ENCODE data around the gene PLEKHA5. TPM values are rescaled to one million over a fixed set of nuclear protein-coding genes. Genes with fewer than 3 reads are reported as not detected.
A peak's percentile ranks its signal among the peaks of the same experiment; 100 is the strongest.

The PLEKHA5 gene
- total and polyA plus RNA-seq, 2 experiments from 2014 or later = 82.8 to 112 TPM

DNA sequence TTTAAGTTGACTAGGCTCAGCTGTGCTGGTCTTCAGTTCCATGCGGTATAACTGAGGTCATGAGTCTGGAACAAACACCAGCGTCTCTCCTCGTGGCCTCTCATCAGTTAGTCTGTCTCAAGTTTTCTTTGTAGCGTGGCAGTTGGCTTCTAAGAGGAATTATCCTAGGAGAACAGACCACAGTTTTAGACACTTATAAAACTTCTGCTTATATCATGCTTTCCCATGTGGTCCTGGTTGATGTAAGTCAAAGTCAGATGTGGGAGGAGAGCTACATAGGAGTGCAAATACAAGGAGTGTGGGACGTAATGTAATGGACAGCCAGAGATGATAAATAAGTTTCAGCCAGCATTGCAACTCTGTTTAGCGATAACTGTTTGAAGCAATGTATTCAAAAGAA, 14.8 kb downstream of the PLEKHA5 start:
- no peak overlapping the region for H3K27ac Mint-ChIP-seq
- DNase-seq (ENCODE audit: low spot score) = no peak
- Histone ChIP-seq H3K9me2 (ENCODE audit: insufficient read depth) (no peaks in the 10 kb centered on the region), H3F3A (replicated peaks; ENCODE audit: low read depth) (no peaks in the 10 kb centered on the region), H3K4me2 (no peak overlapping the region), H3K79me2 (replicated peaks; ENCODE audit: insufficient read depth) (peaks cover 100% of the 10 kb centered on the region), H4K20me1 (replicated peaks; ENCODE audit: insufficient read depth) (peaks cover 56% of the 10 kb centered on the region), H3K27me3 (ENCODE audit: insufficient read depth) (no peaks in the 10 kb centered on the region), H3K4me3 (no peak overlapping the region), H2AFZ (no peak overlapping the region), H3K36me3 (ENCODE audit: insufficient read depth) (no peaks in the 10 kb centered on the region; the same call in 1 of the 2 replicates), H3K27ac (ENCODE audit: low read depth) (no peak overlapping the region; the same call in 1 of the 2 replicates), H3K4me1 (ENCODE audit: insufficient read depth) (peaks cover 15% of the 10 kb centered on the region)
- no peak for ATAC-seq
- peaks cover 24% of the 10 kb centered on the region for H3K4me1 Mint-ChIP-seq
- no peak overlapping the region for H3K4me3 Mint-ChIP-seq
- TF ChIP-seq, protein P1, sequence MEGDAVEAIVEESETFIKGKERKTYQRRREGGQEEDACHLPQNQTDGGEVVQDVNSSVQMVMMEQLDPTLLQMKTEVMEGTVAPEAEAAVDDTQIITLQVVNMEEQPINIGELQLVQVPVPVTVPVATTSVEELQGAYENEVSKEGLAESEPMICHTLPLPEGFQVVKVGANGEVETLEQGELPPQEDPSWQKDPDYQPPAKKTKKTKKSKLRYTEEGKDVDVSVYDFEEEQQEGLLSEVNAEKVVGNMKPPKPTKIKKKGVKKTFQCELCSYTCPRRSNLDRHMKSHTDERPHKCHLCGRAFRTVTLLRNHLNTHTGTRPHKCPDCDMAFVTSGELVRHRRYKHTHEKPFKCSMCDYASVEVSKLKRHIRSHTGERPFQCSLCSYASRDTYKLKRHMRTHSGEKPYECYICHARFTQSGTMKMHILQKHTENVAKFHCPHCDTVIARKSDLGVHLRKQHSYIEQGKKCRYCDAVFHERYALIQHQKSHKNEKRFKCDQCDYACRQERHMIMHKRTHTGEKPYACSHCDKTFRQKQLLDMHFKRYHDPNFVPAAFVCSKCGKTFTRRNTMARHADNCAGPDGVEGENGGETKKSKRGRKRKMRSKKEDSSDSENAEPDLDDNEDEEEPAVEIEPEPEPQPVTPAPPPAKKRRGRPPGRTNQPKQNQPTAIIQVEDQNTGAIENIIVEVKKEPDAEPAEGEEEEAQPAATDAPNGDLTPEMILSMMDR (conservative IDR thresholded peaks at IDR 0.05; ENCODE audit: low read depth in 2 of 2) = no peak
- TF ChIP-seq ZNF114 (CRISPR knock-in tag; IDR thresholded peaks at IDR 0.05) (no peak), JUNB (IDR thresholded peaks at IDR 0.05; ENCODE audit: unreplicated experiment) (no peak), POLR2AphosphoS5 (IDR thresholded peaks at IDR 0.05; ENCODE audit: low read depth) (no peak)
- H3K27me3 Mint-ChIP-seq (ENCODE audit: insufficient read depth, low read depth, poor library complexity) = no peaks in the 10 kb centered on the region
- peaks cover 31% of the 10 kb centered on the region for H3K36me3 Mint-ChIP-seq (ENCODE audit: low read depth)
- no peaks in the 10 kb centered on the region for H3K9me3 Mint-ChIP-seq

DNA sequence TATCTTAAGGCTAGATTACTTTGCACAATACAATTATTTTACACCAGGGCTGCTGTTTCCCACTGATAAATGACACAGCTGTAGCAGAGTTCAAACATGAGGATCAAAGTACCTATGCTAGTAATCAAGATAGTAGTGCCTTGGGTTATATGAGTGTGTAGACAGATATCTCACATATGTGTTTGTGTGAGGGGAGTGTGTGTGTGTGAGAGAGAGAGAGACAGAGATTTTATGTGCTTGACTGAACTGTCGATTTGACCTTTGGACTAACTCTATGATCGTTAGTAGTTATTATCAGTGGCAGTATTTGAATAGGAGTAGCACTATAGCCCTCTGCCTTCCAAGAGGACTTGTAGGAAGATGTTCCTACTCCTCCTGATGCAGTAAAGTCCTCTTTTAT, 15.5 kb downstream of the PLEKHA5 start:
- DNase-seq (ENCODE audit: low spot score) = no peak
- H3K36me3 ChIP-seq (ENCODE audit: insufficient read depth) = peaks cover 3% of the 10 kb centered on the region; the same call in 1 of the 2 replicates
- no peaks in the 10 kb centered on the region for H3K27me3 ChIP-seq (ENCODE audit: insufficient read depth)
- Mint-ChIP-seq H3K9me3 (no peaks in the 10 kb centered on the region), H3K27ac (no peak overlapping the region), H3K27me3 (ENCODE audit: insufficient read depth, low read depth, poor library complexity) (no peaks in the 10 kb centered on the region), H3K4me3 (no peak overlapping the region), H3K36me3 (ENCODE audit: low read depth) (peaks cover 36% of the 10 kb centered on the region), H3K4me1 (peaks cover 17% of the 10 kb centered on the region)
- no peak overlapping the region for H2AFZ ChIP-seq
- H3F3A ChIP-seq (replicated peaks; ENCODE audit: low read depth) = no peaks in the 10 kb centered on the region
- no peak overlapping the region for H3K4me2 ChIP-seq
- H3K4me3 ChIP-seq = no peak overlapping the region
- H3K79me2 ChIP-seq (replicated peaks; ENCODE audit: insufficient read depth) = peaks cover 100% of the 10 kb centered on the region
- TF ChIP-seq POLR2AphosphoS5 (IDR thresholded peaks at IDR 0.05; ENCODE audit: low read depth) = no peak
- no peak for TF ChIP-seq CREB1 (CRISPR knock-in tag; IDR thresholded peaks at IDR 0.05; ENCODE audit: low read depth)
- TF ChIP-seq ZNF331 (CRISPR knock-in tag; IDR thresholded peaks at IDR 0.05; ENCODE audit: low read depth) = no peak
- TF ChIP-seq, protein P2, sequence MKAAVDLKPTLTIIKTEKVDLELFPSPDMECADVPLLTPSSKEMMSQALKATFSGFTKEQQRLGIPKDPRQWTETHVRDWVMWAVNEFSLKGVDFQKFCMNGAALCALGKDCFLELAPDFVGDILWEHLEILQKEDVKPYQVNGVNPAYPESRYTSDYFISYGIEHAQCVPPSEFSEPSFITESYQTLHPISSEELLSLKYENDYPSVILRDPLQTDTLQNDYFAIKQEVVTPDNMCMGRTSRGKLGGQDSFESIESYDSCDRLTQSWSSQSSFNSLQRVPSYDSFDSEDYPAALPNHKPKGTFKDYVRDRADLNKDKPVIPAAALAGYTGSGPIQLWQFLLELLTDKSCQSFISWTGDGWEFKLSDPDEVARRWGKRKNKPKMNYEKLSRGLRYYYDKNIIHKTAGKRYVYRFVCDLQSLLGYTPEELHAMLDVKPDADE (IDR thresholded peaks at IDR 0.05) = no peak
- peaks cover 8% of the 10 kb centered on the region for H3K4me1 ChIP-seq (ENCODE audit: insufficient read depth)
- no peak for ATAC-seq
- no peak overlapping the region for H3K27ac ChIP-seq (ENCODE audit: low read depth)
- H3K9me2 ChIP-seq (ENCODE audit: insufficient read depth) = no peaks in the 10 kb centered on the region
- H4K20me1 ChIP-seq (replicated peaks; ENCODE audit: insufficient read depth) = peaks cover 49% of the 10 kb centered on the region

DNA sequence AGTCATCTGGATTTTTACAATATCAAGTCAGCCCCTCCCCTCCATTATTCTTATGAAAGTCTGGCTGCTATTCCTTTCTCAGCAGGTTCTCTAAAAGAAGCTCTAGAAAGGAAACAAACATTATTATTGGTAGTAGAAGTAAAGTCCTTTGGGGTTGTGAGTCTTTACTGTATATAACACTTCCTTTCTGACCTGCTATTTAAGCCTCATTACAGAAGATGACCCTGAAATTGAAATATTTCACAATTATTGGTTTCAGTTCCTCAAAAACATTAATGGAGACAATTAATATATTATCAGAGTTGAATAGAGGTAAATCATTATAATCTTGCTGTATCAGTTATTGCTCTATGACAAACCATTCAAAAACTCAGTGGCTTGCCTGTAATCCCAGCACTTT, 19.3 kb downstream of the PLEKHA5 start:
- H3K27me3 Mint-ChIP-seq (ENCODE audit: insufficient read depth, low read depth, poor library complexity) = no peaks in the 10 kb centered on the region
- Histone ChIP-seq H3K79me2 (replicated peaks; ENCODE audit: insufficient read depth) (peaks cover 100% of the 10 kb centered on the region), H2AFZ (no peak overlapping the region), H3F3A (replicated peaks; ENCODE audit: low read depth) (no peaks in the 10 kb centered on the region), H3K9me2 (ENCODE audit: insufficient read depth) (no peaks in the 10 kb centered on the region), H4K20me1 (replicated peaks; ENCODE audit: insufficient read depth) (peaks cover 38% of the 10 kb centered on the region), H3K27ac (ENCODE audit: low read depth) (peak overlapping the region; percentile 75; the same call in 1 of the 2 replicates), H3K4me1 (ENCODE audit: insufficient read depth) (peaks cover 23% of the 10 kb centered on the region), H3K4me3 (no peak overlapping the region), H3K4me2 (no peak overlapping the region), H3K27me3 (ENCODE audit: insufficient read depth) (no peaks in the 10 kb centered on the region), H3K36me3 (ENCODE audit: insufficient read depth) (0 out of 2 replicates have a peak, but pooled peaks cover 3% of the 10 kb centered on the region)
- H3K4me1 Mint-ChIP-seq = peaks cover 17% of the 10 kb centered on the region
- no peak overlapping the region for H3K27ac Mint-ChIP-seq
- ATAC-seq = no peak
- H3K4me3 Mint-ChIP-seq = no peak overlapping the region
- no peak for DNase-seq (ENCODE audit: low spot score)
- peaks cover 44% of the 10 kb centered on the region for H3K36me3 Mint-ChIP-seq (ENCODE audit: low read depth)
- H3K9me3 Mint-ChIP-seq = no peaks in the 10 kb centered on the region
- TF ChIP-seq CREB1 (CRISPR knock-in tag; IDR thresholded peaks at IDR 0.05; ENCODE audit: low read depth) (no peak), NANOG (IDR thresholded peaks at IDR 0.05; ENCODE audit: borderline replicate concordance) (no peak), POLR2AphosphoS5 (IDR thresholded peaks at IDR 0.05; ENCODE audit: low read depth) (no peak), EZH2 (IDR thresholded peaks at IDR 0.05; ENCODE audit: low read depth, unreplicated experiment) (no peak), STAT1 (IDR thresholded peaks at IDR 0.05; ENCODE audit: unreplicated experiment) (no peak), ZNF331 (CRISPR knock-in tag; IDR thresholded peaks at IDR 0.05; ENCODE audit: low read depth) (no peak), EZH2phosphoT487 (IDR thresholded peaks at IDR 0.05; ENCODE audit: unreplicated experiment) (no peak)
- TF ChIP-seq, protein P2 (IDR thresholded peaks at IDR 0.05) = no peak
- TF ChIP-seq, protein P1 (conservative IDR thresholded peaks at IDR 0.05; ENCODE audit: low read depth in 2 of 2) = no peak

All from GM23338 (cell line).